Myocyte (in vitro differentiated cells): ENCODE data around the gene ARMH4. TPM values are rescaled to one million over a fixed set of nuclear protein-coding genes. Genes with fewer than 3 reads are reported as not detected.

Source experiments
- DNase-seq: peaks from one replicate; pipeline ENCODE4 v3.0.0-alpha.2; 2012; ENCODE audit warnings: low read depth
- total RNA-seq: library from RNA; depleted of rRNA; stranded (reverse); fragments of >200 nt; gene quantifications from 2 replicates; pipeline ENCODE4 v1.2.3, GENCODE V29; 2014

Gene ARMH4
- total RNA-seq, 1 donor from 2014 or later: 1.4 TPM

DNA sequence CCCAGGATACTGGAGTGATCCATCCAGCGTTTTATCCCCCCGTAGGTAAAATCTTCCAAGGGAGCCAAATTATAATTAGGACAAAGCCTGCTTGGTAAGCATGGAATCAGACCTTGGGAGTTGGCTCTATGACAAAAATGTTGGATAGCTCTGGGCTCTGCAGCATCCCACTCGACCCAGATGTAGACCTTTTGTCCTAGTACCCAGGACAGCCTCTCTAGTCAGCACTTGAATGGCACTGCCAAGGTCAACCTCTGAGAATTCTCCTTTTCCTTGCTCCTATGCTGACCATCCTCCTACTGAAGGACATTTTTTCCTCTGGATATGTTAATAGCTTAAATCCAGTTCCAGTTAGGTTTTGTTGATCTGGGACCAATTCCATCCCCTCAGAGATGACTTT lies 181.4 kb downstream of the ARMH4 start:
- DNase-seq: no peak

DNA sequence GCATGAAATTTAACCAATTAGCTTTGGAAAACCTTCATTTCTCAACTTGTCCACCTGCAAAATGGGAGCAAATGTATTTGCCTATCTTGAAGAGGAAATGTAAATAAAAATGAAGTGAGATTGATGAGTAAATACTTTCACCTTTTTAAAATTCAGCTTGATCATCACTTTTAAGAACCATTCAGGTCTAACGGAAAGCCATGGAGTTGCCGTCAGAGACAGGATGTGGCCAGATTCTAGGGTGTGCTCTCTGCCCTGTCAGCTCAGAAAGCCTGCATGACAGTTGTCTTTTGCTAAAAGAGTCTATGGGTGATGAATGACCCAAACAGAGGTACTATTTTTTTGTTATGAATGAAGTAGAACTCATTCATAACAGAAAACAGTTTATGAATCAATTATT lies 181.8 kb downstream of the ARMH4 start:
- DNase-seq: no peak

DNA sequence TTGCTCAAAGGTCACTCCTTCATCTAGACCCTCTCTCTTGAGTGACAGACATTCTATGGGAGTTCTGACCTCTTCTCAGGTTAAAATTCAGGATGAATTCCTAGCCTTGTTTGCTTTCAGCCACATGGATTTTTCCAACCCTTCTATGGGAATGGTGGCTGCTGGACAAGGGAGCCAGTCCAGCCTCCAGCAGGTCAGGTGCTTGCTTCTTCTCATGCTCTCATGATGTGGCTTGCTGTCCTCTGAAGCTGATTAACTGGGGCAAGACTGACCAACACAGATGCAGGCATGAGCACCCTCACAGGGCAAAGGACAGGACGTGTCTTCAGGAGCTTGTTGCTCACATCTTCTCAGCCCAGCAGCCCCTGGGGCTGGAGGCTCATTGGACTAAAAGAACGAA lies 188.9 kb downstream of the ARMH4 start:
- DNase-seq: no peak

DNA sequence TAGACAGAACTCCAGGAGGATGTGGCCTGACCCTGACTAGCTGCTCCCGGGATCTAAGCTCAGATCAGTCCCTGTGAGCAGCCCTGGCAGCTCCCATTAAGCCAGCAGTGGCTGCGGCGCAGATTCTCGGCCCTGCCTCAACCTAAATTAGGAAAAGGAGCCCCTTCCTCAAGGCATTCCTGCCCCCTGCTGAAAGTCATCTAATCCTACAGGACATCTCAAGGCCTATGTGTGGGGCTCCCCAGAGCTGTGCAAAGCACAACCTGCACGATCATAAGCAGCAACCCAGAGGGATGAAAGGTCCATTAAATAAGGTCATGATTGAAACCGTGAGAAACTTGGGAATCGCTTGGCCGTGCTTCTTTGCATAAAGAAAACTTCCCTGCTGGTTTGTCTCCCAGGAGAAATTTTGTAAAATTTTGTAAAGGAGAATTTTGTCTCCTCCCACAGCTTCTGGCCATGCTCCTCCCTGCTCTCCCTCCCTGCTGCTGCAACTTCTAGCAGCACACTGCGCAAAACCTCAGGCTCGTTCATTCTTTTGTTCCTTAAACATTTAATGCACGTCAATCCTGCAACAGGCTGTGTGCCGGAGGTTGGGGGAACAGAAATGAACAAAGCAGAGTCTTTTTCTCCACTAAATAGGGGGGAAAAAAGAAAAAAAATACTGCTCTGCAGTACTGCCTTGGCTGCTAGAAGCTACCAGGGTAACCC lies 189.5 kb downstream of the ARMH4 start:
- no peak for DNase-seq

DNA sequence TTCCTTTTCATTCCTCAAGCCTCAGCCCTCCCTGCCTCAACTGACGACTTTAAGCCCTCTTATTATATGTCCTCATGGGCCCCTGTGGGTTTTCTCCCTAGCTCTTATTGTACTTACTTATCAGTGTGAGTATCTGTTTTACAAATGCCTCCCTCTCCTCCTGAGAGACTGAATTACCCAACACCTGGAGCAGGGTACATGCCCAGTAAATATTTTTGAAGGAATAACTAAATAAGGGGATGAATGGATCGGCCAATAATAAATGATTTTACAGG lies 190.3 kb downstream of the ARMH4 start:
- DNase-seq: no peak

DNA sequence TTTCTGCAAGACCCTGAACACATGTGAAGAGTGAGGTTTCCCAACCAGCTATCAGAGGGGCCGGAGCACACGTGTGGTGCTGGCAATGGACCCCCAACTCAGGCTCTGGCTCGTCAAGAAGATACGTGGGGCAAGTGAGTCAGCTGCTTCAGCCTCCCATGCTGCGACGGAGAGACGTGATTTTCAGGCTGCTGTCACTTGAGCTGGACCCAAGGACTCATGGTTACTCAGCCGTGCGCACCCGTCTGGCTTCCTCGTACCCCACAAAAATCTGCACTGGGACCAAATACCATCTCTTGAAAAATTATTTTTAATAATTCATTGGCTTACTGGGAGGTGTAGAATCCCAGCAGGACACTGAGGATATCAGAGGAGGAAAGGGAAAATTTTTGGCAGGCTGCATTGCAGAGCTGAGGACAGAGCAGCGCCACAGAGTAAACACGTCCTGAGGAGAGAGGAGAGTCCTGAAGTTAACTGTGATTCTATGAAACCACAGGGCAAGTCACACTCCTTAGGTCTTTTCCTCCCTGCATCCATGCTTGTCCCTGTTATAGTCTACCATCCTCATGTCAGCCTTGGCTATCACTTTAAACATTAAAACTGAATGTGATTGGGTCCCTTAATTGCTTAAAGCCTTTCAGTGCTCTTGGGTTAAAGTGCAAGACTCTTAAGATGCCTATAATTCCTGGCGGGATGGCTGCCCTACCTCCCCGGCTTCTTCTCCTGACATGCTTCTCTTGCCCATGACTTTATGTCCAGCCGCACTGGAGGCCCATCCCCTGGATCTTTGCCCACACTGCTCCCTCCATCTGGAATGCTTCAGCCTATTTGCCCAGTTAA lies 190.8 kb downstream of the ARMH4 start:
- DNase-seq: no peak

DNA sequence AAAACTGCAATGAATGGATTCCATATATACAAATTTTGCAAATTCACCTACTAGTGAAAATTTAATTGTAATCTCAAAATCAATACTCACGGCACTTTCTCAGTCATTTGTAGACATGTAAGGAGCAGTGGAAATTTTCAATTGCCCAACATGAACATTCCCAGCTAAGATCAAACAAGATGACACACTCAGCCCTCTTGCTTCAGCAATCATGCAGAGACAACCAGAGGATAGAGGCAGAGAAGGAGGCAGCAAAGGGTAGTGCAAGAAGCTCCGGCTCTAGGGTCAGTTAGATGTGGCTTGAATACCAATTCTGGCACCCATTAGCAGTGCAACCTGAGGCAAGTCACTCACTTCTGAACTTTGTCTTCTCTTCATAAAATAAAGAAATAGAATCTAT lies 194.6 kb downstream of the ARMH4 start:
- DNase-seq: no peak

Other genes with a start within 250 kb of the ARMH4 start
- gene ACTR10, start 47.9 kb upstream of the ARMH4 start, total RNA-seq: 95.1 and 100 TPM in 2 replicates
- 83.0 and 88.5 TPM in 2 replicates for gene PSMA3, start 92.6 kb upstream of the ARMH4 start, total RNA-seq
- 11.8 and 12.2 TPM in 2 replicates for gene ARID4A, start 146.3 kb upstream of the ARMH4 start, total RNA-seq
- gene TOMM20L, start 243.7 kb upstream of the ARMH4 start, total RNA-seq: not detected in 2 replicates